GM21737 (cell line): ENCODE data around the gene SLC35D3.
"Not testable (repeated sequence)": the region's sequence is repeated elsewhere in the genome, so short reads cannot be mapped to it uniquely, and the experiment has no call there.

Source experiments
- ATAC-seq: cut with Tn5 transposase; IDR thresholded peaks from one replicate; pipeline ENCODE4 v1.9.1; 2021; ENCODE audit warnings: mild to moderate bottlenecking, moderate library complexity; ENCODE audit not compliant: unreplicated experiment

Gene SLC35D3

GRCh38 chr6:136923116-136923953 lies 1.2 kb downstream of the SLC35D3 start:
- ATAC-seq: no peak

DNA sequence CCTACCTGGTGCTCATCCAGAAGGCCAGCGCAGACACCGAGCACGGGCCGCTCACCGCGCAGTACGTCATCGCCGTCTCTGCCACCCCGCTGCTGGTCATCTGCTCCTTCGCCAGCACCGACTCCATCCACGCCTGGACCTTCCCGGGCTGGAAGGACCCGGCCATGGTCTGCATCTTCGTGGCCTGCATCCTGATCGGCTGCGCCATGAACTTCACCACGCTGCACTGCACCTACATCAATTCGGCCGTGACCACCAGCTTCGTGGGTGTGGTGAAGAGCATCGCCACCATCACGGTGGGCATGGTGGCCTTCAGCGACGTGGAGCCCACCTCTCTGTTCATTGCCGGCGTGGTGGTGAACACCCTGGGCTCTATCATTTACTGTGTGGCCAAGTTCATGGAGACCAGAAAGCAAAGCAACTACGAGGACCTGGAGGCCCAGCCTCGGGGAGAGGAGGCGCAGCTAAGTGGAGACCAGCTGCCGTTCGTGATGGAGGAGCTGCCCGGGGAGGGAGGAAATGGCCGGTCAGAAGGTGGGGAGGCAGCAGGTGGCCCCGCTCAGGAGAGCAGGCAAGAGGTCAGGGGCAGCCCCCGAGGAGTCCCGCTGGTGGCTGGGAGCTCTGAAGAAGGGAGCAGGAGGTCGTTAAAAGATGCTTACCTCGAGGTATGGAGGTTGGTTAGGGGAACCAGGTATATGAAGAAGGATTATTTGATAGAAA lies 2.0 kb downstream of the SLC35D3 start:
- ATAC-seq: no peak

- no peak for ATAC-seq
Observed at GRCh38 chr6:136926383-136926782, 4.3 kb downstream of the SLC35D3 start.

GRCh38 chr6:136927292-136927691 lies 5.2 kb downstream of the SLC35D3 start:
- no peak for ATAC-seq

- ATAC-seq: no peak
Observed at GRCh38 chr6:136930528-136930927, 8.4 kb downstream of the SLC35D3 start.

DNA sequence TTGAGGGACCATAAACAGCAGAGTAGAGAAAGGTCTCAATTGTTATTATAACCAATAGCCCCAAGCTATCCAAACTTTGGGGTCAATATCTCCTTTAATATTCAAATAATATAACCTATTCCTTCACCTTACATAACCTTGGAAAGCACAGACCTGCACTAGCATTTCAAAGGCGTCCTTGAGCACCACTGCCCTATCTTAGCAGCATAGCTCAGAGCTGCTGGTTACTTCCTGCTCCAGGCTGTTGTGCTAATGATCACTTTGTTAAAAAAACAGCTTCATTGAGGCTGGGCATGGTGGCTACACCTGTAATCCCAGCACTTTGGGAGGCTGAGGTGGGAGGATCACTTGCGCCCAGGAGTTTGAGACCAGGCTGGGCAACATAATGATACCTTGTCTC lies 10.5 kb downstream of the SLC35D3 start:
- ATAC-seq: no peak

DNA sequence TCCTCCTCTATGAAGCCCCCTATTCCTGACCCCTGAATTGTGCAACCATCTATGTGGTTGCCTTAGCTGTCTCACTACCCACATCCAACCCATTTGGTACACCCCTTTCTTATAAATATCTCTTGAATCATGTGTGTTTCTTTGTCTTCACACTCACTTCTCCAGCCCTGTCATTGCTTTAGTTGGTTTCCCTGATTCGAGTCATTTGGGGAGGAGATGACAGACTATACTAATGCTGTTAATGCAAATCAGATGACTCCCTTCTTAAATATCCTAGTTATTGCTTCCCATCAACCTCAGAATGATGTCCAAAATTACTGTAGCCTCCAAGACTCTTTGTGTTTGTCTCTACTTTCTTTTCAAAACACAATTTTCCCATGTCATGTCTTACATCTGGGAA lies 23.0 kb downstream of the SLC35D3 start:
- no peak for ATAC-seq

- no peak for ATAC-seq
Observed at GRCh38 chr6:136945711-136946121, 23.6 kb downstream of the SLC35D3 start.

- no peak for ATAC-seq
Observed at GRCh38 chr6:136947037-136947436, 24.9 kb downstream of the SLC35D3 start.

DNA sequence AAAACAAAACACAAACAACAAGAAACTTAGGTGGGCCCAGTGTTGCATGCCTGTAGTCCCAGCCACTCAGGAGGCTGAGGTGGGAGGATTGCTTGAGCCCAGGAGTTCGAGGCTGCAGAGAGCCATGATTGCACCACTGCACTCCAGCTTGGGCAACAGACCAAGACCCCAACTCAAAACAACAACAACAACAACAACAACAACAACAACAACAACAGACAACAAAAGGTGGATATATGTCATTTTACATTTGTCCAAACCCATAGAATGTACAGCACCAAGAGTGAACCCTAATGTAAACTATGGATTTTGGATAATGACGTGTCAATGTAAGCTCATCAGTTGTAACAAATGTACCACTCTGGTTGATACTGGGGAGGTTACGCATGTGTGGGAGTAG lies 27.9 kb downstream of the SLC35D3 start:
- ATAC-seq: not testable (repeated sequence)

- no peak for ATAC-seq
Observed at GRCh38 chr6:136950436-136951126, 28.5 kb downstream of the SLC35D3 start.

- no peak for ATAC-seq
Observed at GRCh38 chr6:136952714-136953260, 30.7 kb downstream of the SLC35D3 start.

GRCh38 chr6:136955123-136955522 lies 33.0 kb downstream of the SLC35D3 start:
- no peak for ATAC-seq

GRCh38 chr6:136956590-136957544 lies 34.8 kb downstream of the SLC35D3 start:
- no peak for ATAC-seq

GRCh38 chr6:136958168-136958567 lies 36.1 kb downstream of the SLC35D3 start:
- ATAC-seq: no peak

DNA sequence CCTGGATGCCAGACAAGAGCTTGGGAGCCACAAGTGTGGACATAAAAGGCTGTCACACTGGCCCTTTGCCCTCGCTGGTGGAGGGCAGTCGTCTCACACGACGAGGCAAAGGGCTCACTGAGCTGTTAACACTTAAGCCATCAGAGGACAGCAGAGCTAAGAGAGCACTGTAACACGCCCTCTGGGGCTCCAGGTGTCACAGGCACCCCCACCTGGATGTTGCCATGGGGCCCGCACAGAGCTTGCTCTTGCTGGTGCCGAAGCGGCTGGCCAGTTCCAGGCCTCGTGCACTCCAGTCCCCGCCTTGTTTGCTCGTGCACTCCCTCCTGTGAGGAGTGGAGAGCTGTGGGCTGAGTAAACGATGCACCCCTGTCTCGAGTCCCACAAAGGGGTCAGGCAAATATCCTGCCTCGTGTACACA lies 37.4 kb downstream of the SLC35D3 start:
- no peak for ATAC-seq

DNA sequence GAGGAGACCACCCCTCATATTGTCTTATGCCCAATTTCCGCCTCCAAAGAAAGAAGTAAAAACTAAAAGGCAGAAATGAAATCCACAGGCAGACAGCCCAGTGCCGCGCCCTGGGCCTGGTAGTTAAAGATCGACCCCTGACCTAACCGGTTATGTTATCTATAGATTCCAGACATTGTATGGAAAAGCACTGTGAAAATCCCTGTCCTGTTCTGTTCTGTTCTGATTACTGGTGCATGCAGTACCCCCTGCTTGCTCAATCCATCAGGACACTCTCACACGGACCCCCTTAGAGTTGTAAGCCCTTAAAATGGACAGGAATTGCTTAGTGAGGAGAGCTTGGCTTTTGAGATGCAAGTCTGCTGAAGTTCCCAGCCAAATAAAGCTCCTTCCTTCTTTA lies 37.8 kb downstream of the SLC35D3 start:
- not testable (repeated sequence) for ATAC-seq

DNA sequence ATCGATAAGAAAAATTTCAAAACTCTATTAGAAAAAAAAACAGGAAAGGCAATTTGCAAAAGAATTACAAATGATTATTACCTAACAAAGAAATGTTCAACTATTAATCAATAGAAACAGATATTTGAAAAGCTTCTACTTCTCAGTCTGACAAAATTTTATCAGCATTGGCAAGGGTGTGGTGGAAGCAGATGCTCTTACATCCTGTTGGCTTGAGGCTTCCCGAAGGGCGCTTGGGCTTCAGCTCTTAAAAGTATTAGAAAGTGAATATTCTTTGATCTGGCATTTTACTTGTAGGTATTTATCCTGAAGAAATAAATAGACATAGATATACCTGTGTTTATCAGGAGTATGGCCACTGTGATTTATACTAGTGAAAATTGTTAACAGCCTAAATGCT lies 38.7 kb downstream of the SLC35D3 start:
- ATAC-seq: no peak

DNA sequence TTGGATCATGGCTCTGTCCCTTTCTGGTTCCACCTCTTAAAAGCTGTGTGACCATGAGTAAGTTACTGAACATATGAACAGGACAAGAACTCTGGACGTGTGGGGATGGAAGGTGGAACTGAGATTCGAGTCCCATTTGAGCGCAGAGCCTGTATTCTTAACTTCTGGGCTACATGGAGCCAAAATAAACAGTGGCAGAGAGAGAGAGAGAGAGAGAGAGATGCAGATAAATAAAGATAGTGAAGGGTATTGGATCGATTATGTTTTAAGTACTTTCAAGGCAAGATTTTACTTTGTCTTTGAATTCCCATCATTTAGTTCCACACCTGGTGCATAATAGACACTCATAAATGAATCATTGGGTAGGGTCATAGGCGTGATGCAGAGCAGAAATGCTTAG lies 39.7 kb downstream of the SLC35D3 start:
- ATAC-seq: no peak

DNA sequence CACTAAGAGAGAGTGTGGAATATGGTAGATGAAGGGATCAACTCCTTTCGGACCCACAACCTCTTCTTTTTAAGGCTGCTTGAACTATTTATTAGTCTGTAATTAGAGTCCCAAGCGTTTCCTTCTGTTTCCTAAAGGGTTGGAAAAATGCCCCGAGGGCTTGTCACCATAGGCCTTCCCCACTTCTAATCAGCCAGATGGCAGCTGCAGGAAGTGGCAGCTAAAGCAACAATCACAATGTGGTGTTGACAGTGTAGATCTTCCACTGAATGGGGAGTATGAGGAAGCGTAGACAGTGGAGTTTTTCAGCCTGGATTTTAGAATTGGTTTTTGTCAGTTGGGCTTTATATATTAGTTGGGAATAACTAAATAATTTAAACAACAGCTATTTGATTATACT lies 40.6 kb downstream of the SLC35D3 start:
- no peak for ATAC-seq
